ENCODE results near the gene SSBP3. TPM values are rescaled to one million over a fixed set of nuclear protein-coding genes. Genes with fewer than 3 reads are reported as not detected.

SSBP3 gene
- total RNA-seq, 2 experiments from 2014 or later = 16.5 to 44.9 TPM

GRCh38 chr1:54302951-54303843 is 103.0 kb downstream of the SSBP3 start:
- H3K4me2 ChIP-seq (ENCODE audit: low read length) = no peak overlapping the region
- no peaks in the 10 kb centered on the region for H3K9me2 ChIP-seq (ENCODE audit: insufficient read depth, low read length)
- DNase-seq (ENCODE audit: low spot score) = no peak
- peaks cover 3% of the 10 kb centered on the region for H3K4me1 ChIP-seq (ENCODE audit: insufficient read depth, low read length, poor library complexity, severe bottlenecking)
- no TSS peak for BruUV-seq (replicated peaks)
- intact Hi-C loops (cut with micrococcal nuclease; ENCODE audit: unreplicated experiment) = no loop called here
- H3K4me3 ChIP-seq (ENCODE audit: low read depth, low read length, poor library complexity, severe bottlenecking) = no peak overlapping the region
- H3K79me2 ChIP-seq (ENCODE audit: insufficient read depth, low read depth, low read length) = no peaks in the 10 kb centered on the region
- H3K36me3 ChIP-seq (ENCODE audit: insufficient read depth, low read length) = no peaks in the 10 kb centered on the region
- no peaks in the 10 kb centered on the region for H4K20me1 ChIP-seq (ENCODE audit: insufficient read depth, low read length)
- CTCF ChIA-PET (ENCODE audit: unreplicated experiment) = no interaction called here
- POLR2A ChIA-PET = no interaction called here
- no peak overlapping the region for H3K27ac ChIP-seq (ENCODE audit: low read depth, low read length, poor library complexity, severe bottlenecking)
- no peak overlapping the region for H2AFZ ChIP-seq (ENCODE audit: low read length)
- no peaks in the 10 kb centered on the region for H3K9me3 ChIP-seq (ENCODE audit: low read length)
- TF ChIP-seq CTCF (conservative IDR thresholded peaks at IDR 0.05; ENCODE audit: low read length) (no peak), EZH2phosphoT487 (IDR thresholded peaks at IDR 0.05; ENCODE audit: borderline replicate concordance, low read depth, low read length) (no peak)

GRCh38 chr1:54302549-54302948 is 103.6 kb downstream of the SSBP3 start:
- Histone ChIP-seq H3K36me3 (ENCODE audit: insufficient read depth, low read length) (no peaks in the 10 kb centered on the region), H3K27ac (ENCODE audit: low read depth, low read length, poor library complexity, severe bottlenecking) (no peak overlapping the region), H4K20me1 (ENCODE audit: insufficient read depth, low read length) (no peaks in the 10 kb centered on the region), H3K9me2 (ENCODE audit: insufficient read depth, low read length) (no peaks in the 10 kb centered on the region), H3K4me2 (ENCODE audit: low read length) (no peak overlapping the region), H3K79me2 (ENCODE audit: insufficient read depth, low read depth, low read length) (no peaks in the 10 kb centered on the region), H3K9me3 (ENCODE audit: low read length) (no peaks in the 10 kb centered on the region), H2AFZ (ENCODE audit: low read length) (no peak overlapping the region), H3K4me3 (ENCODE audit: low read depth, low read length, poor library complexity, severe bottlenecking) (no peak overlapping the region), H3K4me1 (ENCODE audit: insufficient read depth, low read length, poor library complexity, severe bottlenecking) (peaks cover 10% of the 10 kb centered on the region)
- no peak for DNase-seq (ENCODE audit: low spot score)
- ChIA-PET POLR2A (no interaction called here), CTCF (ENCODE audit: unreplicated experiment) (no interaction called here)
- TF ChIP-seq CTCF (conservative IDR thresholded peaks at IDR 0.05; ENCODE audit: low read length) (no peak), EZH2phosphoT487 (IDR thresholded peaks at IDR 0.05; ENCODE audit: borderline replicate concordance, low read depth, low read length) (no peak)
- BruUV-seq (replicated peaks) = no TSS peak
- intact Hi-C loops (cut with micrococcal nuclease; ENCODE audit: unreplicated experiment) = no loop called here

- H3K4me3 ChIP-seq (ENCODE audit: low read depth, low read length, poor library complexity, severe bottlenecking) = no peak overlapping the region
- no peak for DNase-seq (ENCODE audit: low spot score)
- no peak overlapping the region for H2AFZ ChIP-seq (ENCODE audit: low read length)
- H3K36me3 ChIP-seq (ENCODE audit: insufficient read depth, low read length) = no peaks in the 10 kb centered on the region
- H3K79me2 ChIP-seq (ENCODE audit: insufficient read depth, low read depth, low read length) = no peaks in the 10 kb centered on the region
- intact Hi-C loops (cut with micrococcal nuclease; ENCODE audit: unreplicated experiment) = no loop called here
- no peak overlapping the region for H3K27ac ChIP-seq (ENCODE audit: low read depth, low read length, poor library complexity, severe bottlenecking)
- no peak overlapping the region for H3K4me2 ChIP-seq (ENCODE audit: low read length)
- CTCF ChIA-PET (ENCODE audit: unreplicated experiment) = no interaction called here
- TF ChIP-seq CTCF (conservative IDR thresholded peaks at IDR 0.05; ENCODE audit: low read length) (no peak), EZH2phosphoT487 (IDR thresholded peaks at IDR 0.05; ENCODE audit: borderline replicate concordance, low read depth, low read length) (no peak)
- H4K20me1 ChIP-seq (ENCODE audit: insufficient read depth, low read length) = no peaks in the 10 kb centered on the region
- no TSS peak for BruUV-seq (replicated peaks)
- no peaks in the 10 kb centered on the region for H3K9me3 ChIP-seq (ENCODE audit: low read length)
- POLR2A ChIA-PET = no interaction called here
- H3K4me1 ChIP-seq (ENCODE audit: insufficient read depth, low read length, poor library complexity, severe bottlenecking) = peaks cover 11% of the 10 kb centered on the region
- H3K9me2 ChIP-seq (ENCODE audit: insufficient read depth, low read length) = no peaks in the 10 kb centered on the region
These were observed 104.7 kb downstream of the SSBP3 start for GRCh38 chr1:54301497-54301896.
